GM18907 (cell line): ENCODE data around the gene PTPRD.

ENCODE experiments used
- ATAC-seq: cut with Tn5 transposase; IDR thresholded peaks from one replicate; pipeline ENCODE4 v1.9.1; 2021; ENCODE audit warnings: mild to moderate bottlenecking, moderate library complexity; ENCODE audit not compliant: unreplicated experiment

PTPRD gene

GRCh38 chr9:8857068-8857925 lies 1755.5 kb downstream of the PTPRD start:
- ATAC-seq = peak; percentile 49

GRCh38 chr9:8856396-8857067 lies 1756.3 kb downstream of the PTPRD start:
- ATAC-seq = no peak

- no peak for ATAC-seq
These were observed 1757.8 kb downstream of the PTPRD start for GRCh38 chr9:8855046-8855445.

DNA sequence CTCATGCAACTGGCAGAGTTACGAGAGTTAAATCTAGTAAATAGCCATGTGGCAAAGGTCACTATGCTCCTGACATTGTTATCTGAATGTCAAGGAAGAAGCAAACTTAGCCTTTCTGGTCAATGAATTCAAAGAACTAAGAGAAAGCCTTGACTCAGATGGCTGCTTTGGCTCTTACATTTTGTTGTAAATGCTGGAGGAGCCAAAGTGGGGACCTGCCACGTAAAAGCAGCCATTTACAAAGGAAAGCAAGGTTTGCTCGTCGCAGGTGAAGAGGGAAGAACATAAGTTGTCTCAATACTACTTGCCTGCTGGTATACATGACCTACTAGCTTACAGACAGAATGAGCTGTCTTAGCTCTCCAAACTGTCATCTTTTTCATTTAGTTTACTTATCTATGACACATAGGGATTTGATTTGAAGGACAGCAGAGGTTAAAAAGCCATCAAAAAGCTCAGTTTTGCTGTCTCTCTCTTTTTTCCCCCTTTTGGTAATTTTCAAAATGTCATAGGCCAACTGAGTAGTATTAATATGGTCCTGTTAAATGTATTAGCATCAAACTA lies 1760.4 kb downstream of the PTPRD start:
- no peak for ATAC-seq

DNA sequence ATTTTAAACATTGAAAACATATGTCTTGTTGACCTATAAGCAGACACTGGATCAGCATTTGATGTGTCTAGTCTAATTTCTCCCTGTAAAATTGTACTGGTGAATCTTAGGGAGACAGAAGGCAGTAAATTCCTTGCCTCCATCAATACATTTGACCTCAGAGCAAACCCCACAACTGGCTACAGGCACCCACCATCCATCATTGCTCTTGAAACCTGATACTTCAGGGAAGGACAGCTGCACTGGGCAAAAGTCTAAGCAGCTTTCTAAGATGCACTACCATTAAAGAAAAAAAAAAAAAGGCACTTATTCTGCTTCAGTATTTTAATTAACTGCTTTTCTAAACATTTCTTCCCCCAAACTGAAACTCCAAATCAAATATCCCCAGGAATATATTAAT lies 1761.9 kb downstream of the PTPRD start:
- ATAC-seq = no peak

DNA sequence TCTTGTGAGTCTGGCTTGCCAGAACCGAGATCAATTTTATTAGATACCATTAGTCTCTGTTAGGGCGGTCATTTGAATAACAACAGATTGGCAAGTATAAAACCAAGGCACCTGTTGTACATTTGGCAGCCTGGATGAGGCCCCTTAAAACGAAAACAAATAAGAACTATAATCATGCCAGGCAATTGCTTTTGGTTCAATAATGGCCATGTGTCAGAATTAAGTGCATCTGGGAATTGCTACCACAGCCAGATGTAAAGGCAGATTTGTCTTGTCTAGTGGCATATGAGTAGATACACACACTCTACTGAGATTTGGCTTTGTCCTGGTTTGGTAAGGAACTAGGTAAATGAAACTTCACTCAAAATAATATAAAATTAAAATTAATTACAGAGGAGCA lies 1767.0 kb downstream of the PTPRD start:
- ATAC-seq = no peak

- no peak for ATAC-seq
These were observed 1767.4 kb downstream of the PTPRD start for GRCh38 chr9:8845376-8845775.

- ATAC-seq = no peak
These were observed 1768.3 kb downstream of the PTPRD start for GRCh38 chr9:8844549-8844948.

- ATAC-seq = no peak
These were observed 1770.2 kb downstream of the PTPRD start for GRCh38 chr9:8842402-8843193.

- ATAC-seq = no peak
These were observed 1774.7 kb downstream of the PTPRD start for GRCh38 chr9:8838136-8838535.

DNA sequence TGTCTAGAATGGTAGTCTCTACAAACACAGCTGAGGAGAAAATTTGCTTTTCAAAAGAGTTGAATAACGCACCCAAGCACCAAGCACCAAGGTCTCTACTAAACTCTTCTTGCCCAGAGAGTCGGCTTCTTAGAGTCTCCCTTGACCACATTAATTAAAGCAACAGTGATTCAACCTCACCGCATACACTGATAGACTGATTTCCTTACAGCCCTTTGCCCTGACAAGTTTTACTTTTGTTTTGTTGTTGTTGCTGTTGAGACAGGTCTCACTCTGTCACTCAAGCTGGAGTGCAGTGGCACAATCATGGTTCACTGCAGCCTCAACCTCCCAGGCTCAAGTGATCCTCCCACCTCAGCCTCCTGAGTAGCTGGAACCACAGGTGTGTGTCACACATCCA lies 1777.5 kb downstream of the PTPRD start:
- ATAC-seq = no peak

DNA sequence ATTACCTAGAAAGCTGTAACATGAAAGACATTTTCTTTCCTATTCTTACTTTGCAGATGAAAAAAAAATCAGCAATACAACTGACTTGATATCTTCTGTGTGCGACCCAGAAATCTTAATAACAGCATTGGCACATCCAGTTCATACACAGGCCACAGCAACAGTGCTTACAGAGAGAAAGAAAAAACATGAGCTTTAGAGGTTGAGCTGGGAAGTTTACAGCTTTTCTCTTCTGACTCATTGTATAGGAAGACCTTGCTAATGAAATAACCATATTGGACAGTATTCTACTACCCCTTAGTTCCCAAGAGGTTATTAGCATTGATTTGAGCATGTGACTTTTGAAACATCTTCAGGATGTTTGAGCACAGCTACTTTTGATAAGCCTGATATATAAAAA lies 1779.8 kb downstream of the PTPRD start:
- no peak for ATAC-seq

DNA sequence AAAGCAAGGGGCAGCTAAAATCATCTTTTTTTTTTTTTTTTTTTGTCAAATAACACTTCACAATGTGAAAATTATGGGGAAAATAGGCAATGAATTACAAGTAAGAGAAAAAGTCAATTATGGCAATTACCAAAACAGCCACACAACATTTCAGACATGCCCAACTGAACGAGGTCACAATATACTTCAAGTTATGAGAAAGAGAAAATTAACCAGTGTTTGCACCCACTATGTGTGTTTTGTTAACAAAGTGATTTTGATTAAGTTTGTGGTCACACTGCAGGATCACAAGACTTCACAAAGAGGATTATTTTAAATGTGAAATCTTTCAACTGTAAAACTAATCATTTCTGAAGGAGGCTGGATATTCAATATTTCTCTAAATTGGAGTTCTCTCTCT lies 1780.4 kb downstream of the PTPRD start:
- ATAC-seq = no peak

- no peak for ATAC-seq
These were observed 1781.2 kb downstream of the PTPRD start for GRCh38 chr9:8831568-8831967.

DNA sequence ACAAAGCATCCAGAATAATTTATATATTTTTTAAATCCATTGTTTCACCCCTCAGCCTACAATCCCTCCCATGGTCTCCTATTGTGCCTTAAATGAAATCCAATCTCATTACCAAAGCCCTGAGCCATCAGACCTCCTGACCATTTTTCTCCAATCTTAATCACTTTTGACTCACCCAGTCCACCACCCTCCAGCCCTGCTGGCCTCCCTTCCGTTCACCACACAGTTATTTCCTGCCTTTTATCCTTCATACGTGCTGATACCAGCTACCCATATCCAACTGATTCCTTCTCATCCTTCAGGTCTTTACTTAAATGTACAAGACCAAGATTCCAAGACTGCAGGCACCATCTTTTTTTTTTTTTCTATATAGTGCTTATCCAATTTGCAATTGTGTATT lies 1786.5 kb downstream of the PTPRD start:
- ATAC-seq = no peak

DNA sequence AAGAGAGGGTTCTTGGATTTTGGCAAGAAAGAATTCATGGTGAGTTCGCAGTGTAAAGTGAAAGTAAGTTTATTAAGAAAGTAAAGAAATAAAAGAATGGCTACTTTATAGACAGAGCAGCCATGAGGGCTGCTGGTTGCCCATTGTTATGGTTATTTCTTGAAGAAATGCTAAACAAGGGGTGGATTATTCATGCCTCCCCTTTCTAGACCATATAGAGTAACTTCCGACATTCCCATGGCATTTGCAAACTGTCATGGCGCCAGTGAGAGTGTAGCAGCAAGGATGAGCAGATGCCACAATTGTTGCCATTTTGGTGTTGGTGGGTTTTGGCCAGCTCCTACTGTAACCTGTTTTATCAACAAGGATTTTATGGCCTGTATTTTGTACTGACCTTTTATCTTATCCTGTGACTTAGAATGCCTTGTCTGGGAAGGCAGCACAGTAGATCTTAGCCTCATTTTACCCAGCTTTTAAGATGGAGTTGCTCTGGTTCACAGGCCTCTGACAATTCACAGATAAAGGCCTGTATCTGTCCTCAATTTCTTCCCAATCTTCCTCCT lies 1787.1 kb downstream of the PTPRD start:
- ATAC-seq = no peak

- no peak for ATAC-seq
These were observed 1789.5 kb downstream of the PTPRD start for GRCh38 chr9:8823131-8823895.

DNA sequence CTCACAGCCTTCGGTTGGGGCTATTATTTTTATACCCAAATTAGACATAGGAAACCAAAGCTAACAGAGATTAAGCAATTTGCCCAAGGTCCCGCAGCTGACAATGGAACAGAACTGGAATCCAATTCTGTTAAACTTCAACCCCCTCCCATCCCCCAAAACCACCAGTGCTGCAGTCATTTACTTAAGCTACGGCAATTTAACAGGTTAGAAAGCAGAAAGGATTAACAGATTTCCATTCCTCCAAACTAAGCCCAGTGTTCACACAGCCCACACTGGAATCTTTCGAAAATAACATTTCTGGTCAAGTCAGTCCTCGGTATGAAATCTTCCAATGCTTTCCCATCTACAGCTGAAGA lies 1790.2 kb downstream of the PTPRD start:
- no peak for ATAC-seq

GRCh38 chr9:8821910-8822666 lies 1790.7 kb downstream of the PTPRD start:
- ATAC-seq = no peak

- no peak for ATAC-seq
These were observed 1795.5 kb downstream of the PTPRD start for GRCh38 chr9:8817335-8817734.
